Endothelial cell of umbilical vein (primary cell): ENCODE data around the gene JAM2. TPM values are rescaled to one million over a fixed set of nuclear protein-coding genes. Genes with fewer than 3 reads are reported as not detected.

Experiments used
- BruUV-seq: library from RNA; stranded (reverse); fragments of 400-500 nt; replicated peaks from 2 replicates; lab custom pipeline; 2021; lab: Mats Ljungman, UMichigan
- CTCF ChIA-PET: fragments of 300-600, 350-600 bp; sonication (Branson Sonifier 250); formaldehyde crosslinking; loops from one replicate; lab custom pipeline; 2021; ENCODE audit warnings: antibody characterized with exemption, inconsistent platforms; lab: Charles Lee
- POLR2A ChIA-PET: fragments of 300-600, 350-600 bp; sonication (Branson Sonifier 250); formaldehyde crosslinking; loops from one replicate; lab custom pipeline; 2021; ENCODE audit warnings: antibody characterized with exemption, inconsistent platforms; lab: Charles Lee
- DNase-seq: peaks from one replicate; pipeline ENCODE4 v3.0.0-alpha.2; 2011; ENCODE audit warnings: low read depth, low spot score
- FAIRE-seq: peaks from 2 replicates; lab custom pipeline; 2011; peaks lifted over from hg19 to GRCh38; lab: Jason Lieb, UNC
- H2AFZ ChIP-seq: 2 replicates; pipeline ENCODE4 v1.6.0; 2012; ENCODE audit warnings: low read depth, low read length, control low read depth, inconsistent platforms
- H3K27ac ChIP-seq: 2 replicates; pipeline ENCODE4 v1.5.1; 2011; ENCODE audit warnings: low read depth, mild to moderate bottlenecking, control low read depth, low read length, moderate library complexity; ENCODE audit not compliant: insufficient read depth
- H3K27me3 ChIP-seq, 2 experiments: 2 replicates each; pipeline versions ENCODE4 v1.6.0 to v1.6.1; 2011; ENCODE audit warnings: low read length in 2 of 2, mixed read lengths in 1 of 2; ENCODE audit not compliant: control insufficient read depth in 2 of 2, insufficient read depth in 2 of 2
- H3K36me3 ChIP-seq, 2 experiments: 2 replicates in 1 of 2; 3 replicates in 1 of 2; pipeline ENCODE4 v1.5.1; 2011; ENCODE audit warnings: low read length in 2 of 2, mild to moderate bottlenecking in 1 of 2, moderate library complexity in 1 of 2; ENCODE audit not compliant: control insufficient read depth in 2 of 2, insufficient read depth in 2 of 2; ENCODE audit errors: extremely low read depth in 1 of 2
- H3K4me1 ChIP-seq: 3 replicates; pipeline ENCODE4 v1.5.1; 2011; ENCODE audit warnings: mild to moderate bottlenecking, low read length; ENCODE audit not compliant: control insufficient read depth, insufficient read depth; ENCODE audit errors: extremely low read depth
- H3K4me2 ChIP-seq: 2 replicates; pipeline ENCODE4 v1.6.1; 2011; ENCODE audit warnings: low read length, control low read depth, mixed read lengths; ENCODE audit not compliant: insufficient read depth
- H3K4me3 ChIP-seq, 3 experiments: fragments of 200-600 bp in 1 of 3; sonication (generic), shearing (Covaris generic) in 1 of 3; replicated peaks in 1 of 3; 2 replicates each; pipeline ENCODE4 v1.5.1; 2011 to 2016; ENCODE audit warnings: control low read depth in 3 of 3, low read length in 3 of 3, mild to moderate bottlenecking in 2 of 3, inconsistent platforms in 1 of 3, low read depth in 1 of 3, moderate library complexity in 1 of 3; ENCODE audit not compliant: insufficient read depth in 1 of 3
- H3K79me2 ChIP-seq: 2 replicates; pipeline ENCODE4 v1.6.0; 2012; ENCODE audit warnings: low read length, inconsistent platforms; ENCODE audit not compliant: control insufficient read depth, insufficient read depth
- H3K9ac ChIP-seq: replicated peaks from 2 replicates; pipeline ENCODE3; 2011; ENCODE audit warnings: low read length, control low read depth; ENCODE audit not compliant: insufficient read depth; ENCODE audit errors: extremely low read depth
- H3K9me1 ChIP-seq: replicated peaks from 3 replicates; pipeline ENCODE4 v1.6.0; 2011; ENCODE audit warnings: mild to moderate bottlenecking, low read length; ENCODE audit not compliant: control insufficient read depth, insufficient read depth; ENCODE audit errors: extremely low read depth
- H3K9me3 ChIP-seq: replicated peaks from 2 replicates; pipeline ENCODE4 v1.5.1; 2012; ENCODE audit warnings: low read length, inconsistent platforms; ENCODE audit not compliant: control insufficient read depth, insufficient read depth
- H4K20me1 ChIP-seq: replicated peaks from 2 replicates; pipeline ENCODE3; 2011; ENCODE audit warnings: mild to moderate bottlenecking, low read length; ENCODE audit not compliant: control insufficient read depth, insufficient read depth; ENCODE audit errors: extremely low read depth
- CTCF ChIP-seq, 2 donors: IDR thresholded peaks; 1 replicate in 1 of 2; 2 replicates in 1 of 2; pipeline ENCODE4 v1.5.1; 2011; ENCODE audit warnings: low read length in 2 of 2, mild to moderate bottlenecking in 2 of 2, moderate library complexity in 2 of 2, control low read depth in 1 of 2, inconsistent platforms in 1 of 2, low read depth in 1 of 2; ENCODE audit not compliant: insufficient read depth in 1 of 2; ENCODE audit errors: extremely low read depth in 1 of 2
- FOS ChIP-seq: IDR thresholded peaks from 2 replicates; pipeline ENCODE4 v1.6.1; 2011; ENCODE audit warnings: mild to moderate bottlenecking, low read length, moderate library complexity, borderline replicate concordance; ENCODE audit not compliant: insufficient read depth
- GATA2 ChIP-seq: IDR thresholded peaks from 2 replicates; pipeline ENCODE4 v1.7.0; 2011; ENCODE audit warnings: low read depth, mild to moderate bottlenecking, moderate library complexity, mixed read lengths, low read length; ENCODE audit not compliant: insufficient read length, insufficient read depth
- JUN ChIP-seq: IDR thresholded peaks from 2 replicates; pipeline ENCODE4 v1.6.1; 2011; ENCODE audit warnings: borderline replicate concordance, low read depth; ENCODE audit not compliant: insufficient read length, insufficient read depth
- MAX ChIP-seq: IDR thresholded peaks from 2 replicates; pipeline ENCODE4 v1.6.1; 2011; ENCODE audit not compliant: insufficient read depth, insufficient read length
- MYC ChIP-seq: IDR thresholded peaks from one replicate; pipeline ENCODE4 v1.6.1; 2011; ENCODE audit warnings: mild to moderate bottlenecking, low read depth, low read length
- POLR2AphosphoS5 ChIP-seq: IDR thresholded peaks from 2 replicates; pipeline ENCODE4 v1.6.1; 2012; ENCODE audit warnings: low read depth, mild to moderate bottlenecking, control low read depth, low read length, moderate library complexity; ENCODE audit not compliant: insufficient read depth
- dilution Hi-C: fragments of 300-500 bp; cut with MboI; formaldehyde crosslinking; loops from one replicate; pipeline ENCODE4 v1.15.0; 2019; ENCODE audit warnings: low sequenced_read_pairs; ENCODE audit not compliant: extremely low pct_ligation_motif_present
- intact Hi-C: fragments of 100-400 bp; cut with micrococcal nuclease; formaldehyde crosslinking; loops from one replicate; pipeline ENCODE4 v1.10.0; 2022
- polyA plus RNA-seq, 4 experiments: library from polyadenylated mRNA; depleted of rRNA in 3 of 4; stranded (reverse) in 3 of 4; unstranded in 1 of 4; fragments of >200 nt; gene quantifications; 2 replicates each; pipeline versions ENCODE4 v1.2.1 to v1.2.3, GENCODE V29; 2011 to 2012; ENCODE audit warnings: missing spikeins in 1 of 4
- total RNA-seq: library from RNA; stranded (reverse); gene quantifications from 2 replicates; pipeline ENCODE4 v1.2.3, GENCODE V29; 2021

Gene JAM2
- total and polyA plus RNA-seq, 2 donors (not counting 3 experiments of a cell fraction or from before 2014, with no cell fraction given), result 0.14 to 0.20 TPM

GRCh38 chr21:25708467-25709065, 69.5 kb downstream of the JAM2 start:
- Histone ChIP-seq H3K9me1 (no peaks in the 10 kb centered on the region), H3K79me2 (no peaks in the 10 kb centered on the region), H3K27ac (no peak overlapping the region), H3K27me3 (no peaks in the 10 kb centered on the region), H3K4me1 (no peaks in the 10 kb centered on the region), H3K9me3 (no peaks in the 10 kb centered on the region), H3K4me2 (no peak overlapping the region), H3K36me3 (no peaks in the 10 kb centered on the region), H2AFZ (no peak overlapping the region), H3K9ac (no peak overlapping the region), H4K20me1 (no peaks in the 10 kb centered on the region), H3K4me3 (no peak overlapping the region)
- DNase-seq, result peak; percentile 56
- TF ChIP-seq JUN (no peak), GATA2 (no peak), MYC (no peak), POLR2AphosphoS5 (no peak), MAX (no peak), CTCF (IDR thresholded peaks at IDR 0.05; ENCODE audit: extremely low read depth in 1 of 2, insufficient read depth in 1 of 2, low read depth in 1 of 2, low read length in 2 of 2) (peak; percentile 57 to 65), FOS (no peak)
- dilution Hi-C loops, result no loop called here
- ChIA-PET POLR2A (no interaction called here), CTCF (interaction anchor here (0.7 to 3.4 kb wide), 14 partner anchors 9 to 1028 kb away, joined by 3 to 29 read pairs (median 6); partner anchors contain the start of genes ATP5PF and GABPA)
- FAIRE-seq, result peak; percentile 89
- intact Hi-C loops, result loop anchor here (1.0 to 2.0 kb wide), 4 partner anchors 20 to 287 kb away; partner anchors contain the start of genes ATP5PF and GABPA
- no TSS peak for BruUV-seq
